ENCODE results near the gene HPF1.

Gene HPF1

GRCh38 chr4:169682372-169683047 lies 75.2 kb downstream of the HPF1 start:
- WGBS (ENCODE audit: insufficient coverage) = no CpG with 5 or more reads among the region's 4 CpGs
- CTCF ChIA-PET = no interaction called here
- Histone ChIP-seq H3K36me3 (ENCODE audit: control insufficient read depth in 4 of 4, insufficient read depth in 4 of 4, low read length in 3 of 4) (peaks cover 0 to 10% (median 2%) of the 10 kb centered on the region in 4 experiments), H3K27me3 (replicated peaks in 2 of 5; ENCODE audit: control insufficient read depth in 4 of 5, insufficient read depth in 5 of 5, low read length in 4 of 5) (no peaks in the 10 kb centered on the region), H3K4me3 (ENCODE audit: control insufficient read depth in 1 of 7, extremely low read depth in 1 of 7, insufficient read depth in 4 of 7, low read depth in 2 of 7, low read length in 6 of 7) (no peak overlapping the region), H3K27ac (ENCODE audit: insufficient read depth in 1 of 2, low read depth in 1 of 2, low read length in 2 of 2, poor library complexity in 1 of 2, severe bottlenecking in 2 of 2) (no peak overlapping the region), H3K4me1 (ENCODE audit: control extremely low read depth in 1 of 4, control insufficient read depth in 4 of 4, insufficient read depth in 4 of 4, low read length in 3 of 4) (no peaks in the 10 kb centered on the region), H3K9me3 (ENCODE audit: control extremely low read depth in 1 of 5, control insufficient read depth in 4 of 5, insufficient read depth in 2 of 5, low read depth in 1 of 5, low read length in 4 of 5) (peaks cover 0 to 1% (median 0%) of the 10 kb centered on the region in 5 experiments)
- POLR2A ChIA-PET = no interaction called here
- DNase-seq = no peak
